H1 (cell line): ENCODE data around the gene ISOC2. TPM values are rescaled to one million over a fixed set of nuclear protein-coding genes. Genes with fewer than 3 reads are reported as not detected.

ENCODE experiments used
- CBX5 ChIP-seq: fragments of 300-800, 300-1000 bp; sonication (generic); IDR thresholded peaks from 2 replicates; pipeline ENCODE4 v1.7.1; 2016; ENCODE audit warnings: antibody characterized with exemption, low read length, low read depth
- CREB1 ChIP-seq: IDR thresholded peaks from 2 replicates; pipeline ENCODE4 v1.6.1; 2012; ENCODE audit warnings: inconsistent platforms
- EZH2 ChIP-seq: fragments of 200-600 bp; sonication (generic); IDR thresholded peaks from 2 replicates; pipeline ENCODE4 v1.7.1; 2012; ENCODE audit warnings: low read depth, mild to moderate bottlenecking, moderate library complexity, low read length, inconsistent platforms; ENCODE audit not compliant: severe bottlenecking
- JUND ChIP-seq: IDR thresholded peaks from 2 replicates; pipeline ENCODE4 v1.6.1; 2011; ENCODE audit warnings: mild to moderate bottlenecking, improper control_type of control experiment, low read length
- KDM1A ChIP-seq: fragments of 200-600, 300-600 bp; sonication (generic); IDR thresholded peaks from 2 replicates; pipeline ENCODE4 v1.7.1; 2016; ENCODE audit warnings: mild to moderate bottlenecking, low read length, borderline replicate concordance
- PHF8 ChIP-seq: fragments of 200-600 bp; sonication (generic); conservative IDR thresholded peaks from 2 replicates; pipeline ENCODE4 v1.7.1; 2012; ENCODE audit warnings: low read depth, mild to moderate bottlenecking, inconsistent platforms, low read length, moderate library complexity
- RNF2 ChIP-seq: fragments of 200-900, 300-1000 bp; sonication (generic); IDR thresholded peaks from 2 replicates; pipeline ENCODE4 v1.7.1; 2016; ENCODE audit warnings: borderline replicate concordance, low read depth, mild to moderate bottlenecking, antibody characterized with exemption, low read length; ENCODE audit not compliant: poor library complexity, severe bottlenecking; ENCODE audit errors: missing control alignments
- SP2 ChIP-seq: IDR thresholded peaks from 2 replicates; pipeline ENCODE4 v1.6.1; 2012; ENCODE audit warnings: mild to moderate bottlenecking, low read length, inconsistent platforms
- polyA plus RNA-seq, 7 experiments: library from polyadenylated mRNA; depleted of rRNA in 3 of 7; stranded (reverse) in 5 of 7; unstranded in 2 of 7; fragments of >200 nt in 5 of 7; fragments of 200-250 nt in 2 of 7; gene quantifications; 1 replicate in 5 of 7; 2 replicates in 1 of 7; 4 replicates in 1 of 7; pipeline versions ENCODE4 v1.2.1 to v1.2.3, GENCODE V29; 2011 to 2013; ENCODE audit warnings: missing spikeins in 2 of 7, mixed read lengths in 2 of 7
- total RNA-seq: library from RNA; stranded (reverse); fragmentation: NEBNext Ultra II Directional; extraction: Animal tissue kit (Norgen Biotek cat#: 25700); gene quantifications from 2 replicates; pipeline ENCODE4 v1.2.1, GENCODE V29; 2021
- TF ChIP-seq, protein P1 (sequence below): IDR thresholded peaks from 2 replicates; pipeline ENCODE4 v1.6.1; 2012; ENCODE audit warnings: inconsistent platforms
- TF ChIP-seq, protein P2 (sequence below): IDR thresholded peaks from 2 replicates; pipeline ENCODE4 v1.6.1; 2012; ENCODE audit warnings: inconsistent platforms

Gene ISOC2
- total and polyA plus RNA-seq, 2 of the 8 experiments (the other 6 are each of a cell fraction or from before 2014, with no cell fraction given) = 96.9 to 152 TPM

DNA sequence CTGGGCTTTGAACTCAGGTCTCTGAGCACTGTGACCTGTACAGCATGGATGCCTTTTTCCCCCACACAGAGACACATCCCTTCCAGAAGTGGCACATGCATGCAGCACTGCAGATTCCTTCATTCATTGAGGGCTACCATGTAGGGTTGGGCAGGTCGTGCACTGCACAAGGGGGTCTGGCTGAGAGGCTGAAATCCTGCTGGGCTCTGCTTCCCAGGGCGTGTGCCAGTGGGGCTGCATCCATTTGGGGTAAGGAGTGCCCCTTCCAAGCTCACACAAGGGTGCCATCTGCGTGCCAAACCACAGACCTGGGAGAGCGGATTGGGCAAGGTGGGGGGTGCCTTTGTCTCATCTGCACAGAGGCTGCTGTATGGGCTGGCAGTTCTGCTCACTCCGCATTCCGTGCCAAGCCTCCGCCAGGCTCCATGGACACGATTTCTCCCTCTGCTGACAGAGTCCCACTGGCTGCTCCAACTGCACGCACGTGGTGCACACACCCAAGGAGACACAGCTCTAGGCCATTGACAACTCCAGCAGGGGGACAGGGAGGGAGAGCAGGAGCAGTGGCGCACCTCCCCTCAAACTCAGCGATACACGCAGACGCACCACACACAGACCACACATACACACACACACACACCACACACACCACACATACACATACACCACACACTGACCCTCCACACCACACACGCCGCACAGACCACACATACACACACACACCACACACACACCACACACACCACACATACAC is 13.8 kb downstream of the ISOC2 start (continued):
- TF ChIP-seq SP2 = no peak
- TF ChIP-seq CREB1 = no peak
- TF ChIP-seq, protein P1, sequence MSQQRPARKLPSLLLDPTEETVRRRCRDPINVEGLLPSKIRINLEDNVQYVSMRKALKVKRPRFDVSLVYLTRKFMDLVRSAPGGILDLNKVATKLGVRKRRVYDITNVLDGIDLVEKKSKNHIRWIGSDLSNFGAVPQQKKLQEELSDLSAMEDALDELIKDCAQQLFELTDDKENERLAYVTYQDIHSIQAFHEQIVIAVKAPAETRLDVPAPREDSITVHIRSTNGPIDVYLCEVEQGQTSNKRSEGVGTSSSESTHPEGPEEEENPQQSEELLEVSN = no peak
- peak; percentile 40; the same call in 1 of the 2 replicates for TF ChIP-seq KDM1A
- no peak for TF ChIP-seq RNF2
- no peak for TF ChIP-seq JUND
- TF ChIP-seq CBX5 = no peak
- no peak for TF ChIP-seq EZH2
- TF ChIP-seq PHF8 = no peak
- TF ChIP-seq, protein P2, sequence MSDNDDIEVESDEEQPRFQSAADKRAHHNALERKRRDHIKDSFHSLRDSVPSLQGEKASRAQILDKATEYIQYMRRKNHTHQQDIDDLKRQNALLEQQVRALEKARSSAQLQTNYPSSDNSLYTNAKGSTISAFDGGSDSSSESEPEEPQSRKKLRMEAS = 0 out of 2 replicates have a peak, but pooled peaks have one; percentile 31
